AG09309 (cell line): ENCODE data around the gene AGBL4.
"Not testable (repeated sequence)": the region's sequence is repeated elsewhere in the genome, so short reads cannot be mapped to it uniquely, and the experiment has no call there.

Experiments used
- DNase-seq: peaks from one replicate; pipeline ENCODE4 v3.0.0-alpha.2; 2010; ENCODE audit warnings: low read depth
- H3K4me3 ChIP-seq: 2 replicates; pipeline ENCODE4 v1.5.1; 2011; ENCODE audit warnings: mild to moderate bottlenecking, low read depth, low read length, moderate library complexity; ENCODE audit not compliant: control insufficient read depth
- CTCF ChIP-seq: IDR thresholded peaks from 2 replicates; pipeline ENCODE4 v1.5.1; 2011; ENCODE audit warnings: mild to moderate bottlenecking, low read depth, low read length, inconsistent platforms; ENCODE audit not compliant: insufficient read depth, control insufficient read depth; ENCODE audit errors: missing control alignments

Gene AGBL4

GRCh38 chr1:49306507-49307070 is 717.2 kb downstream of the AGBL4 start:
- no peak for DNase-seq
- H3K4me3 ChIP-seq, result no peak overlapping the region
- TF ChIP-seq CTCF, result no peak

- not testable (repeated sequence) for DNase-seq, H3K4me3 ChIP-seq
Observed at GRCh38 chr1:49302400-49302799, 721.4 kb downstream of the AGBL4 start.

- no peak overlapping the region for H3K4me3 ChIP-seq
- no peak for TF ChIP-seq CTCF
- DNase-seq, result no peak
Observed at GRCh38 chr1:49298304-49298703, 725.5 kb downstream of the AGBL4 start.

GRCh38 chr1:49297783-49298182 is 726.0 kb downstream of the AGBL4 start:
- no peak for TF ChIP-seq CTCF
- no peak for DNase-seq
- no peak overlapping the region for H3K4me3 ChIP-seq

GRCh38 chr1:49294539-49294938 is 729.2 kb downstream of the AGBL4 start:
- TF ChIP-seq CTCF, result no peak
- no peak overlapping the region for H3K4me3 ChIP-seq
- no peak for DNase-seq

- no peak for TF ChIP-seq CTCF
- H3K4me3 ChIP-seq, result no peak overlapping the region
- DNase-seq, result no peak
Observed at GRCh38 chr1:49293016-49293415, 730.7 kb downstream of the AGBL4 start.

- DNase-seq, H3K4me3 ChIP-seq: not testable (repeated sequence)
Observed at GRCh38 chr1:49257211-49258049, 766.3 kb downstream of the AGBL4 start.
